Measurements from ENCODE around the gene ESRRA. TPM values are rescaled to one million over a fixed set of nuclear protein-coding genes. Genes with fewer than 3 reads are reported as not detected.
A peak's percentile ranks its signal among the peaks of the same experiment; 100 is the strongest.

ESRRA gene
- total and polyA plus RNA-seq, 10 donors: 24.0 to 56.5 (median 43.2) TPM

DNA sequence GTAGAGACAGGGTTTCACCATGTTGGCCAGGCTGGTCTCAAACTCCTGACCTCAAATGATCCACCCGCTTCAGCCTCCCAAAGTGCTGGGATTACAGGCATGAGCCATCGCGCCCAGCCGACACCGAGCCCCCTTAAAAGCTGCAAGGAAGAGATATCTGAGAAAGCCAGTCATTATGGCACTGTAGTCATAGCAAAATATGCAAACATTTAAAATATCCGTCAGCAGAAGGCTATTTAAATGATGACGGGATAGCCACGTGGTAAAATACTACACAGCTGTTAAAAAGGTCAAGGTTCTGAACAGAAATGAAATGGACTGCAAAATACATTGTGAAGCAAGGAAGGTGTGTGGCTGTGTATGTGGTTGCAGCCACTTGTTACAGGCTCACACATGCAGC is 28.2 kb downstream of the ESRRA start:
- intact Hi-C loops (cut with DNase I; ENCODE audit: low total_unique reads): no loop called here
- Histone ChIP-seq H3K36me3 (peaks cover 0 to 12% (median 0%) of the 10 kb centered on the region in 6 donors), H3K9me3 (no peaks in the 10 kb centered on the region), H3K27ac (no peak overlapping the region), H3K27me3 (replicated peaks in 1 of 7) (no peaks in the 10 kb centered on the region), H3K4me1 (peaks cover 9 to 81% (median 31%) of the 10 kb centered on the region in 6 donors), H3K4me3 (no peak overlapping the region)
- TF ChIP-seq POLR2A (IDR thresholded peaks at IDR 0.05) (no peak), POLR2AphosphoS5 (IDR thresholded peaks at IDR 0.05) (no peak), CTCF (IDR thresholded peaks at IDR 0.05 in 8 of 11, conservative IDR thresholded peaks at IDR 0.05 in 3 of 11) (no peak)
- WGBS, 5 donors: 87 to 92% (median 90%) methylated on average over 8 of the region's 8 CpGs
- DNase-seq: no peak

DNA sequence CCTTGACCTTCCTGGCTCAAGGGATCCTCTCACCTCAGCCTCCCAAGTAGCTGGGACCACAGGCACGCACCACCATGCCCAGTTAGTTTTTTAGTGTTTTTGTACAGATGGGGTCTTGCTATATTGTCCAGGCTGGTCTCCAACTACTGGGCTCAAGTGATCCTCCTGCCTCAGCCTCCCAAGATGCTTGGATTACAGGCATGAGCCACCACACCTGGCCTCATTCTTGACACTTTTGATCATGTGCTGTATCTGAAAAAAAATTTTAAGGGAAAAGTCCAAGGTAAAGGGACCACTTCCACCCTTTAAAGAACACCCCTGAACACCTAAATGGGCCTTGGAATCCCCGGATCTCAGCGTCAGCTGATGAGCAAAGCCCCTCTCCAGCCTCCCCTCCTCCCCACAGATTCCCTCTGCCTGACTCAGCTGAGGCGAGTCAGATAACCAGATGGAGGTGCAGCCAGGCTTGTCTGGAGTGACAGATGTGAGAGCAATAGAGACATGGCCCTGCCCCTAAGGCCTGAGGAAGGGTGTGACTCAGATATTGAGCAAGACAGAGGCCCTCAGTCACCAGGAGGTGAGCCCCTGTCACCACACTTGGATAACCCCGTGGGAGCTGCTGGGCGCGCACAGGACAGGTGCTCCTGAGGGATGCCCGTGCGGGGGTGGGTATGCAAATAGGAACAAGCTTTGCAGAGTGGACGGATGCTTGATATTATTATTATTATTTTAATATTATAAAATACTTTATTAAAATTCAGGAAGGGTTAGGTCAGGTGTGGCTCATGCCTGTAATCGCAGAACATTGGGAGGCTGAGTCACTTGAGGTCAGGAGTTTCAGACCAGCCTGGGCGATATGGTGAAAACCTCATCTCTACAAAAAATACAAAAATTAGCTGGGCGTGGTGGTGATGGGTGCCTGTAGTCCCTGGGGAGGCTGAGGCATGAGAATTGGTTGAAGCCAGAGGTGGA is 29.7 kb downstream of the ESRRA start:
- Histone ChIP-seq H3K4me1 (peaks cover 17 to 84% (median 43%) of the 10 kb centered on the region in 6 donors), H3K27me3 (replicated peaks in 1 of 7) (no peaks in the 10 kb centered on the region), H3K36me3 (peaks cover 0 to 12% (median 0%) of the 10 kb centered on the region in 6 donors), H3K9me3 (no peaks in the 10 kb centered on the region), H3K4me3 (no peak overlapping the region), H3K27ac (peak overlapping the region in 6 of 8 donors; percentile 15 to 64 (median 43))
- intact Hi-C loops (cut with DNase I; ENCODE audit: low total_unique reads): no loop called here
- no peak for TF ChIP-seq POLR2A (IDR thresholded peaks at IDR 0.05)
- TF ChIP-seq CTCF (IDR thresholded peaks at IDR 0.05 in 8 of 11, conservative IDR thresholded peaks at IDR 0.05 in 3 of 11): no peak
- peak in 2 of 3 donors; percentile 43 to 54 for TF ChIP-seq POLR2AphosphoS5 (IDR thresholded peaks at IDR 0.05)
- WGBS, 5 donors: 41 to 58% (median 52%) methylated on average over 13 of the region's 13 CpGs
- no peak for DNase-seq

DNA sequence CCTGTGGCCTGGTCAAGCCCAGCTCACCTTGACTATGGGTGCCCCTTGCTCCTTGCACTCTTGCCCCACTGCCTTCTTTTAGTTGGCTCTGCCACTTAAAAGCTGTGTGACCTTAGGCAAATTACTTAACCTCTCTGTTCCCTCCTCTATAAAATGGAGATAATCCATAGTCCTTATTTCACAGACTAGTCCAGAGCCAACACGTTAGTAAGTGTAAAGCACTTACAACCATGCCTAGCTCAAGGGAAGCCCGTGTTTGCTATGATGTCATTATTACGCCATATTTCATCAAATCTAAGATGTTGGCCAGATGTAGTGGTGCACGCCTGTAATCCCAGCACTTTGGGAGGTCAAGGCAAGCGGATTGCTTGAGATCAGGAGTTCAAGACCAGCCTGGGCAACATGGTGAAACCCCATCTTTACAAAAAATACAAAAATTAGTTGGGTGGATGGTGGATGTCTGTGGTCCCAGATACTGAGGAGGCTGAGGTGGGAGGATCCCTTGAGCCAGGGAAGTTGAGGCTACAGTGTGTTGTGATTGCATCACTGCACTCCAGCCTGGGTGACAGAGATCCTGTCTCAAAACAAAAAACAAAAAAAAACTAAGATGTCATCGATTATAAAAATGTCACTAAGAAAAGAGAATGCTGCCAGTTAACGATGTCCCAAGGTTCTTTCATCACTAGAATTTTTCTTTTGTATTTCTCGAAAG is 32.4 kb downstream of the ESRRA start:
- peaks cover 0 to 12% (median 0%) of the 10 kb centered on the region in 6 donors for H3K36me3 ChIP-seq
- no peak overlapping the region for H3K4me3 ChIP-seq
- 73 to 87% (median 77%) methylated on average over 8 of the region's 8 CpGs for WGBS, 5 donors
- no peak for DNase-seq
- peaks cover 22 to 84% (median 48%) of the 10 kb centered on the region in 6 donors for H3K4me1 ChIP-seq
- TF ChIP-seq POLR2A (IDR thresholded peaks at IDR 0.05) (no peak), POLR2AphosphoS5 (IDR thresholded peaks at IDR 0.05) (no peak), CTCF (IDR thresholded peaks at IDR 0.05 in 8 of 11, conservative IDR thresholded peaks at IDR 0.05 in 3 of 11) (no peak)
- peaks cover 0 to 5% (median 0%) of the 10 kb centered on the region in 7 donors for H3K27me3 ChIP-seq (replicated peaks in 1 of 7)
- intact Hi-C loops (cut with DNase I; ENCODE audit: low total_unique reads): no loop called here
- no peaks in the 10 kb centered on the region for H3K9me3 ChIP-seq
- H3K27ac ChIP-seq: no peak overlapping the region
